DMS153 treated with DMSO at 0.1 percent for 48 hours (cell line): Measurements from ENCODE around the gene DBET.
"Not testable (repeated sequence)": the region's sequence is repeated elsewhere in the genome, so short reads cannot be mapped to it uniquely, and the experiment has no call there.

Source experiments
- DNase-seq: peaks from one replicate; lab custom pipeline; 2025; ENCODE audit not compliant: unreplicated experiment; lab: John Stamatoyannopoulos, UW

Gene DBET

GRCh38 chr4:190064342-190064741, at the start of gene DBET:
DBET (plus strand) TSS chr4:190064502.
- DNase-seq, result not testable (repeated sequence)

- DNase-seq, result no peak
These were observed 49.3 kb upstream of the DBET start for GRCh38 chr4:190014771-190015537.

- DNase-seq, result no peak
These were observed 48.5 kb upstream of the DBET start for GRCh38 chr4:190015538-190016368.

- no peak for DNase-seq
These were observed 47.7 kb upstream of the DBET start for GRCh38 chr4:190016369-190017289.

GRCh38 chr4:190017357-190018200, 46.7 kb upstream of the DBET start:
- no peak for DNase-seq

- no peak for DNase-seq
These were observed 45.9 kb upstream of the DBET start for GRCh38 chr4:190018201-190018920.

- DNase-seq, result no peak
These were observed 45.1 kb upstream of the DBET start for GRCh38 chr4:190019023-190019858.

GRCh38 chr4:190019859-190020463, 44.3 kb upstream of the DBET start:
- not testable (repeated sequence) for DNase-seq

GRCh38 chr4:190020790-190021717, 43.2 kb upstream of the DBET start:
- no peak for DNase-seq

GRCh38 chr4:190021973-190022372, 42.3 kb upstream of the DBET start:
- DNase-seq, result not testable (repeated sequence)

- DNase-seq, result not testable (repeated sequence)
These were observed 41.6 kb upstream of the DBET start for GRCh38 chr4:190022614-190023281.

- DNase-seq, result not testable (repeated sequence)
These were observed 37.1 kb upstream of the DBET start, which contains the start of gene FRG2 for GRCh38 chr4:190027156-190027555. FRG2 (minus strand) TSS chr4:190027256; CDS start chr4:190027204, 52 bp downstream.

GRCh38 chr4:190031264-190031663, 33.0 kb upstream of the DBET start:
- DNase-seq, result not testable (repeated sequence)

- DNase-seq, result not testable (repeated sequence)
These were observed 26.5 kb upstream of the DBET start for GRCh38 chr4:190037704-190038388.

- not testable (repeated sequence) for DNase-seq
These were observed 23.4 kb upstream of the DBET start for GRCh38 chr4:190040873-190041272.

GRCh38 chr4:190047627-190048026, 16.7 kb upstream of the DBET start:
- not testable (repeated sequence) for DNase-seq
